Stimulated activated CD8-positive, alpha-beta memory T cell treated with anti-CD3 and anti-CD28 coated beads, Interleukin-15, amount 100 ng/mL, for 48 hours (primary cell): ENCODE results near the gene PSMA5.
"Not testable (repeated sequence)": the region's sequence is repeated elsewhere in the genome, so short reads cannot be mapped to it uniquely, and the experiment has no call there.

Experiments used
- DNase-seq, 2 donors: peaks; one replicate each; pipeline ENCODE4 v3.0.0-alpha.2; 2020; ENCODE audit warnings: low read depth in 2 of 2

PSMA5 gene

GRCh38 chr1:109392788-109393616 lies 33.2 kb downstream of the PSMA5 start:
- no peak for DNase-seq

- no peak for DNase-seq
These were observed 34.0 kb downstream of the PSMA5 start for GRCh38 chr1:109392037-109392787.

- DNase-seq: no peak
These were observed 34.6 kb downstream of the PSMA5 start for GRCh38 chr1:109391626-109392025.

DNA sequence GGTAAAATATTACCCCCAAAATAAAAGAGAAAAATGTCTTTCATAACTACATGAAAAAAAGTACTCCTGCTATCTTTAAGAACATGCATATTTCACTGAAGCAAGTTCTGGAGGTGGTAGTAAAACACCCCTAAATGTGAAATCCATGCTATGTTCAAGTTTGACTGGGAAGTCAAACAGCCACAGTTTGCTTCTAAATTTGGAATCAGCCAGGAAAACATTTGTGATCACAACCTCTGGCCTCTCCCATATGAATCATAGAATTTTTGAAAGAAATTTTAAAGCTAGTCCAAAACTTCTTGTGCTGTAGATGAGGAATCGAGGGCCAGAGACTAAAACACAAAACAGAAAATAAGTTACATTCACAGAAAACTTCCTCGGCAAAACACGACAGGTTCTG lies 35.1 kb downstream of the PSMA5 start:
- no peak for DNase-seq

DNA sequence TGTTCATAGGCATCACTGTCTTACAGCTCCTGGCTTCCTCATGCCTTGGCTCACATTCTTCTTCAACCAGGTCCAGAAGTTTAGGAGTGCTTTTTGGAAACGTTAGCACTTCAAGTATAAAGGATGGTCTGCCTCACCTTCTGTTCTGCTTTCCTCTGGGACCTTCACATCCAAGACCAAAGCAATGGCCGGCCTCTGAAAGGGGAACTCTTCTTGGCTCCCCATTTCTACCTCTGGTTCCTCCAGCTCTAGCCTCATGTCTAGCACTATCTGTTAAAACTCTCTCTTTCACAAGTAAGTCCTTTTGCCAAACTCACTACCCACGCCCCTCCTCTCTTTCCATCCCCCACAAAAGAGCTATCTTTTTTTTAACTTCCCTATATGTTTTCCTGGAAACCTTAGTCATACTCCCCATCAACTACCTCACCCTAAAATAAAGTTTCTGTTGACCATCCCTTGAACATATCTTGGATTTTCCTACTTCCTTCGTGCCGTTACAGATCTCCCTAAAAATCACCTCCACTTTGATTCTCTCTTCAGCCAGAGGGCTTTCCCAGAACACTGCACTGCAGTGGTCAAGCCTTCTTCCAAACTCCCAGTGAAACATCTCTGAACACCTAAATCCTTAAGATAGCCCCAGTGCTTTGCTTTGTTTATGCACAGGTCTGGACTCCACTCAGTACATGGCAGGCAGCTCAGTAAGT lies 36.5 kb downstream of the PSMA5 start:
- DNase-seq: no peak

DNA sequence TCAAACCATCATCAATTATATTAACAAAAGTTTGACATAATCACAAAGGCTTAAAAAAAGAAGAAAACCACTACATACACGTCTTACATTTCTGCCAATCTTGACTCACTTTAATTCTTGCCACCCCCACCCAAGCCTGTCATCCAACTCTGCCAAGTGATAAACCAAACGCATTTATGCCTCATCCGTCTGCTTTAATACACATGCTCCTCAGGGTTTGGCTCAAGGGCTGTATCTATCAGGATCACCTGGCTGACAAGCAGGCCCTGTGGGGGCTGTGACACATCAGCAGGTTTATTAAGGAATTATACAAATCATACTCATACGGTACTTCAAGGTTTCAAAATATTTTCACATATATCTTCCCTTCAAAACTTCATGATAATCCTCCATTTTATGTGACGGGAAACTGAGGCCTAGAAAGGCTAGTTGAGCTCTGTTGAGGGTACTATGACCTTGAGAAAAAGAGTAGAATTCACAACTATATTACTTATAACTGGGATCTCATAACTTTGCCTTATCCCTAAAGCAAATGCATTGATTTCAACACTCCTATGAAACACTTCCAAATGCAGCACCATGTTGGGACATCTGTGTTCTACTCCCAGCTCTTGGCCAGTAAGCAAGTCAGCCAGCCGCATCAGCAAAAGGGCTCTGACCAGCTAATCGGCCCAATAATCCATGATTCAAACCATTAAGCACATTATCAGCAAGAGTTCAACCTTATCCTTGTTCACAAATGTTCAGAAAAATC lies 37.2 kb downstream of the PSMA5 start:
- no peak for DNase-seq

DNA sequence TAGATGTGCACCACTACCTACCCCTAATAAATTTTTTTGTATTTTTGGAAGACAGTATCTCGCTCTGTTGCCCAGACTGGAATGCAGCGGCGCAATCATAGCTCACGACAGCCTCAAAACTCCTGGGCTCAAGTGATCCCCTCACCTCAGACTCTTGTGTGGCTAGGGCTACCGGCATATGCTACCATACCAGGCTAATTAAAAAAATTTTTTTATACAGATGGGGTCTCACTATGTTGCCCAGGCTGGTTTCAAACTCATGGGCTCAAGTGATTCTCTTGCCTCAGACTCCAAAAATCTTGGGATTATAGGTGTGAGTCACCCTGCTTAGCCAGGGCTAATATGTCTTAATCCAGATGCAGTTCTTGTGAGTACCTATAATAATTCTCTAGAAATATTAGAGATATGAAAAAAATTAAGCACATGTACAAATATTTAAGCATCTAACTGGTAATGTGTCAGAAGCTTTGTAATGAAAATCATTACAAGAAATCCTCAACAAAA lies 38.0 kb downstream of the PSMA5 start:
- DNase-seq: no peak

DNA sequence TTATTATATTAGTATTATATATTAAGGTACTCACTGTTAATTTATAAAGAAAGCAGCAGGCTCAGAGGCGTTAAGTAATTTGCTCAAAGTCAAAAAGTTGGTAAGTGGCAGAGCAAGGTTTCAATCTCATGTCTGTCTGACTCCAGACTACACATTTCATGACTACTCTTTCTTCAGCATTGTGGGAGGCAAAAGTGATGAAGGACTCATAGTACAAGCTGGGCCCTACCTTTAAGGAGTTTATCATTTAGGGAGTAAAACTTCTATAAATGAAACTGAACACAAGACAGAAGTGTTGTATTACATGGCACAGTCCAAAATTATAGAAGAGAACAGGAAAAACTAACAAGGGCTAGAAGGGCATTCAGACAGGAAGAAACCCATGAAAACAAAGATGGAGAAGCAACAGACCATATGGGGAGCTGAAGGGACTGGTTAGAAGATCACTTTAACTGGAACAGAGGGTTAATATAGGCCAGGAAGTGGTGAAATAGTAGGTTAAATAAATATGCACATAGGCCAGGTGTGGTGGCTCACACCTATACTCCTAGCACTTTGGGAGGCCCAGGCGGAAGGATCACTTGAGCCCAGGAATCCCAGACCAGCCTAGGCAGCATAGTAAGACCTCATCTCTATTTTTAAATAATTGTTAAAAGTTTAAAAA lies 40.1 kb downstream of the PSMA5 start:
- DNase-seq: no peak

DNA sequence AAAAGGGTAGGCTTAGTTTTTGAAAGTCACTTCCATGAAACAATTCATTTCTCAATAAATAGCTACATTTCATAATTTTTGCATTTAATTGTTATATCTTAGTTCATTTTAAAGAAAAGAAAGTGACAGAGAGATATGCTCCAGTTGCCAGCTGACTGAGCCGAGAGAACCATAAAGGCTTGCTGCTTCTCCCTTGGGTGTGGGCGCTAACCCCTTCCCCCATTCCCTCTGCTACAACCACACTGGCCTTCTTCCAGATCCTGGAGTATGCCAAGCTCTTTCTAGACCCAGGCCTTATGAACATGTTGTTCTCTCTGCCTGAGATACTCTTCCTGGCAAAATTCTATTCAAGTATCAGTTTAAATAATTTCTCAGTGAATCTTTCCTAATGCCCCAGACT lies 40.8 kb downstream of the PSMA5 start:
- no peak for DNase-seq

GRCh38 chr1:109383854-109384253 lies 42.4 kb downstream of the PSMA5 start:
- DNase-seq: no peak

DNA sequence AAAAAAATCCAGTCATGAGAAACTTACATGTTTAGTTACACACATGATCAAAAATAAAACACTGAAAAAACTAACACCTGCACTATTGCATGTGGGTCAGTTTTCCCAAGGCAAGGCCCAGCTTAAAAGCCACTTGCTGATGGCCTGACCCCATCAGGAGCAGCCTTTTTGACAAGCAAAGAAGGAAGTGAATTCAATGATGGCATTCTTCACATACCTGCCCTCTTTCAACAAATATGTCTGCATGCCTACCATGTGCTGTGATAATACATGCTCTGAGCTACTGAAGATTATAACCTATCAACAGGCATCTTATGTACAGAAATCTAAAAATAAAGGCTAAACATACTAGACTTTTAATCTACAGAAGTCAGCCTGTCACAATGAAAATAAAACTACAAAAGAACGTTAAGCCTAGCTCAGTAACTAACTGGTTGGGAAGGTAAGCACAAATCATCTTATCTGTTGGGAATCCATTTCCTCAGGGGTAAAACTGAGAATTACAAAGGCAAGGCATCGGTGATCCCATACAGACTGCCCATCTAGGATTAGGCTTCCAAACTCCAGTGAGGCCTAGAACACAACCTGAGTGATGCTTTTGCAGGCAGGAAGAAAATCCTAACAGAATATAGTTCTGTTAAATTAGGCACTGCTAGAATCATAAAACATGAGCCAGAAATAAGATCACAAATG lies 43.0 kb downstream of the PSMA5 start:
- DNase-seq: no peak

- DNase-seq: no peak
These were observed 44.7 kb downstream of the PSMA5 start for GRCh38 chr1:109381573-109381972.

DNA sequence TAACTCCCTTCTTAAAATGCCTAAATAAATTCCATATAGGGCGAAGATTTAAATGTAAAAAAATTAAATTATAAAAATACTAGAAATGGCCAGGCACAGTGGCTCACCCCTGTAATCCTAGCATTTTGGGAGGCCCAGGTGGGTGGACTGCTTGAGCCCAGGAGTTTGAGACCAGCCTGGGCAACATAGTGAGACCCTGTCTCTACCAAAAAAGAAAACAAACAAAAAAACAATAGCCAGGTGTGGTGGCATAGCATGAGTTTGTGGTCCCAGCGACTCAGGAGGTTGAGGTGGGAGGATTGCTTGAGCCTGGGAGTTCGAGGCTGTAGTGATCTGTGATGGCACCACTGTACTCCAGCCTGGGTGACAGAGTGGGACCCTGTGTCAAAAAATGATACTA lies 46.3 kb downstream of the PSMA5 start:
- DNase-seq: no peak

DNA sequence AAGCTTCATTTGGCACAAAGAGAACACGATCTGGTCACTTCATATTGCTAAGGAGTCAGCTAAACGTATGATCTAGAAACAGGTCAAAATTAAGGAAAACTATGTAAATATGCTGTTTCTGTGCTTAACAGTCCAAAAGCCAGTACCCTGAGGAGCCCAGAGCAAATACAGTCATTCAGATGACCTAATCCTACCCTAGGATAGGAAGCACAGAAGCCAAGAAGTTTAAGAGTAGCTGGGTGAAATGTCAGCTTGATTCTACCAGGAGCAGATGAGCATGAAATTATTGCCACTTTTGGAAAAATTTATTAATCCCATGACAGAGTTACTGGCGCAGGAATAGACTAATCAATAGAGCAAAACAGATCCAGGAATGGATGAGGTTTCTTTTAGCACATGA lies 46.8 kb downstream of the PSMA5 start:
- no peak for DNase-seq

- DNase-seq: no peak
These were observed 48.5 kb downstream of the PSMA5 start for GRCh38 chr1:109377698-109378097.

- DNase-seq: not testable (repeated sequence)
These were observed 52.6 kb downstream of the PSMA5 start for GRCh38 chr1:109373696-109374095.

DNA sequence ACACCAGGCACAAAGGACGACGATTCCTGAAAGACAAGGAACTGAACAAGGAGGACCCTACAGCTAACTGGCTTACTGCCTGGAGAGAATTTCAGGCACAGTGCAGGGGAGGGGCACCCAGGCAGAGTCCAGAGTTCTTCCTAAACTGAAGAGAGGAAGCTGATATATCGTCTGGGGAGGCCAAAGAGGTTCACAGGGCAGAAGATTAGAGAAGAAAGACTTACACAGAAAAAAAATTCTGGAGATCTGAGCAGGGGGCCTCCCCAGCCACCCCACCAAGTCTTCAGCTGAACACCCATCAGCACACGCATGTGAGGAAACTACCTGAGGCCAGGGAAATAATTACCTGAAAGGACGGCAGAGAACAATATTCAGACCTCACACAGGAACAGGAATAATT lies 53.1 kb downstream of the PSMA5 start:
- DNase-seq: no peak

DNA sequence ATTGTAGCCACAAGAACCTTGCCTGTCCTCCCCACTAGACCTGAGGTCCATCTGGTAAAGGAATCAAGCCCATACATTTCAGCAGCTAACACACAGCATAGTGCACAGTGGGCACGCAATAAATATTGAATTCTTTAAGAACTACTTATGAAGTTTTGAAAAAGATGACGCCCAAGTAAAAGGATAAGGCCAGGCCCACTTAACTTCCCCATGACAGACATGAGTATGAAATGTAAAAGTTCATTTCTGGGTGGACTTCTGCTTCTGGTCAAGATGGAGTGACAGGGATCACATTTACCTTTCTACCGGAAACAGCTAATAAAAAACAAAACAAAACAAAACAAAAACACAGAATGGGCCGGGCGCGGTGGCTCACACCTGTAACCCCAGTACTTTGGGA lies 54.0 kb downstream of the PSMA5 start:
- DNase-seq: no peak

GRCh38 chr1:109371341-109371739 lies 54.9 kb downstream of the PSMA5 start:
- peak; percentile 2 to 7 for DNase-seq

DNA sequence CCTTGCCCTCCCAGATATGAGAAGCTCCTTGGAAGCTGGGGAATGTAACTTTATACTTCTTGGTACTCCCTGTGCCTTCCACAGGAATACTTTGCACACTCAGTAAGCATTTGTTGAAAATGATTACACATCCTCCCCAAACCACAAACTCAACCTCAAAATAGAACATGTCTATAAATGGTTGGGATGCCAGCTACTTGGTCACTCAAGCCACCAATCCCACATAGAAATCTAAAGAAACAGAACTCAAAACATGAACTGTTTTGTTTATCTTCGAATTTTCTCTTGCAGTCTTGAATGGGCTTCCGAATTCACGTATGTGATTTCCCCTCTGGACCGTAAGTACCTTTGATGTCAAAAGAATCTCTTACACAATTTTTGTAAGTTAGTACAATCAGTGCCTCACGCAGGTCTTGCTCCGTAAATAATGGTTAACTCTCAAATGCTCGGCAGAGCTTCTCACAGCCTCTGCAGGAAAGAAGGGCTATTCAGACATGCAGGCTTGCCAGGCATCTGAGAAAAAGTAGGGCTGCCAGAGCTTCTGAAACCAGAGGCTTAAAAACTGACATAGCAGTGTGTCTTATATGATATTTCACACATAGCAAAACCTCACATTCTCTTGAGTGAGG lies 55.4 kb downstream of the PSMA5 start:
- no peak for DNase-seq
